Posterior vena cava (tissue), 2 donors: ENCODE data around the gene CCDC28B. TPM values are rescaled to one million over a fixed set of nuclear protein-coding genes. Genes with fewer than 3 reads are reported as not detected.
"Not testable (repeated sequence)": the region's sequence is repeated elsewhere in the genome, so short reads cannot be mapped to it uniquely, and the experiment has no call there.

Experiments used
- DNase-seq: peaks from one replicate; pipeline ENCODE4 v3.0.0-alpha.2; 2020; ENCODE audit warnings: low spot score
- intact Hi-C, 2 donors: fragments of 100-400 bp; cut with DNase I; formaldehyde crosslinking; loops; one replicate each; pipeline versions ENCODE4 v1.14.1 to v1.14.2; 2022 to 2023
- long read RNA-seq, 2 donors: library from polyadenylated mRNA; unstranded; transcript quantifications; one replicate each; pipeline ENCODE4 v2.0.0, GENCODE V29; 2020 to 2021
- total RNA-seq, 2 donors: library from RNA; stranded (reverse); fragmentation: NEBNext Ultra II Directional; extraction: Animal tissue kit (Norgen Biotek cat#: 25700); gene quantifications; one replicate each; pipeline ENCODE4 v1.2.1, GENCODE V29; 2021
- donor health status: DM: yes; HTN: yes; CAD: no.
- donor health status: DM: yes; HTN: yes; CAD: no.

CCDC28B gene
- 1 to 10 TPM; 7.5 to 8.3 TPM for total RNA-seq
- long read RNA-seq, donor 1, partial matches to known transcripts = 0 of 2 reads
- long read RNA-seq, donor 1, other reads (novel, unspliced or antisense) = 1 of 2 reads
- long read RNA-seq, donor 2, transcript CCDC28B-201 (6 exons, 1,089 nt) = major isoform, 6 of 10 reads
- long read RNA-seq, donor 2, partial matches to known transcripts = 2 of 10 reads
- long read RNA-seq, donor 2, other reads (novel, unspliced or antisense) = 2 of 10 reads

DNA sequence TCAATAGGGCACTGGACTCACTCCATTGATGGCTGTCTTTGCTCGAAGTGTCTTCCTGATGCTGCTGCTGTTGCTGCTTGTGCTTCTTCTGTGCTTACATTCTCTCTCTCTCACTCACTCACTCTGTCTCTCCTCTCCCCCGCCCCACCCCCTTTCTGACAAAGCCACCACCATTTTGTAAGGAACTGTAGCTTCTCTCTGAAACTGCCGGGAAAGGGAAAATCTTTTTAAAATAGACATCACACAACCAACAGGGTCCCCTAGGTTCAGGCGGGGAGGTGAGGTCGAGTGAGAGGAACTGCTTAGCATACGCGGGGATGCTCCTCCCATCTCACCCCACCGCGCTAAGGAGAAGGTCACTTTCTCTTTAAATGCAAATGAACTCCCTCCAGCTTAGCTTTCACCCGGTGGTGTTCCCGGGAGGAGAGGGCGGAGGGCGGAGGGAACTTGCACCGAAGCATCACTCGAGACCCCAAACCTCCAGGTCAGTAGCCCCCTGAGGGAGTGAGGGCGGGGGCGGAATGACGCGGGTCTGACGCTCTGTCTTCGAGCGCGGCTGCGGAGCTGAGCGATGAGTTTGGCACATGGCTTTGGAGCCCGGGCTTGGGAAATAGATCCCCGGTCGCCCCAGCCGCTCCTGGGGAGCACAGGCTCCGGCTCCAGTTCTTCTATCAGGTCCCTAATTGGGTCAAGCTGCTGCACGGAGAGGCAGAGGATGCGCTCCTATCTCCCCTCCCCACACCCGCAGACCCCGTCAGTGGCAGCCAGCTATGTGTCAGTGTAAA is at the start of gene CCDC28B:
CCDC28B (plus strand) TSS at position 370 of the 785 bp plus-strand sequence. CDS start 1,341 bp downstream, outside the sequence.
- intact Hi-C loops = no loop called here
- DNase-seq = peak; percentile 94

DNA sequence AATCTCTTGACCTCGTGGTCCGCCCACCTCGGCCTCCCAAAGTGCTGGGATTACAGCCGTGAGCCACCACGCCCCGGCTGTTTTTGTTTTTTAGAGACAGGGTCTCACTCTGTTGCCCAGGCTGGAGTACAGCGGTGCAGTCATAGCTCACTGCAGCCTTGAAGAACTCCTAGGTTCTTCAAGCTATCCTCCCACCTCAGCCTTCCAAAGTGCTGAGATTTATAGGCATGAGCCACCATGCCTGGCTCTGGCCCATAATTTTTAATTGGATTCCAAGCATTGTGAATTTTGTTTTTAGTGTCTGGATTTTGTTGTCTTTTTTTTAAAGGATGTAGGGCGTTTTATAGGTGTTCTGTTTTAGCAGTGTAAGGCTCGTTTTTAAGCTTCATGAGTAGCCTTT is 49.5 kb upstream of the CCDC28B start:
- no peak for DNase-seq
- intact Hi-C loops = no loop called here

DNA sequence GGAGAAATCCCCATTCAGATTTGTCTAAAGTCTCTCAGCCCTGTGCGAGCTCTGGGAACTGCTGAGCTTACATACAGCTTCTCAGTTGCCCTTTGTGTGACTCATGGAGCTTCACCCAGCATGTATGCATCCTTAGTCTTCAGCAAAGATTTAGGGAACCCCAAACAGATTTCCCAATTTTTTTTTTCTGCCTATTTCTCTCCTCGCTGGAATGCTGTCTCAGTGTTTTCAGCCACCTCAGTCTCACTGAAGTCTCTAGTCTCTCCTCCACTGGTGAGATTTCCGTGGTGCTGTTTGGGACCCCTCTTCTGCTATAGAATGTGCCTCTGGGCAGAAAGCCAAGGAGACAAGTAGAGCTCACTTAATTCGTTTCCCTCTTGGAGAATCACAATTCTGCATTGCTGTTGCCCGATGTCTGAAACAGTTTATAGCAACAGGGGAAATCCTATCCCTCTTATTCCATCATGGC is 49.0 kb upstream of the CCDC28B start:
- no peak for DNase-seq
- intact Hi-C loops = no loop called here

DNA sequence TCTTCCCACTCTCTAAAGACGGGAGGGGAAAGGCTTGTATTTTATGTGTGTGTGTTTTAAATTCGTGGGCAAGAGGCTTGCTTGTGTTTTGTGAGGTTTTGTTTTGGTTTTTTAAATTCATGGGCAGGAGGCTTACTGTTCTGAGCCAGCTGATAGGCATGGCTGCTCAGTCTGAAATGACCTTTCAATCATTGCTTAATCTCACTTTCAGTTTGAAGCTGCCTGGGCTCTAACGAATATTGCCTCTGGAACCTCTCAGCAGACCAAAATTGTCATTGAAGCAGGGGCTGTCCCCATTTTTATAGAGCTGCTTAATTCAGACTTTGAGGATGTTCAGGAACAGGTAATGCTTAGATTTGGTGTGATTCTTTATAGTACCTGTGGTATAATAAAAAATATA is 41.2 kb upstream of the CCDC28B start:
- no peak for DNase-seq
- intact Hi-C loops = no loop called here

DNA sequence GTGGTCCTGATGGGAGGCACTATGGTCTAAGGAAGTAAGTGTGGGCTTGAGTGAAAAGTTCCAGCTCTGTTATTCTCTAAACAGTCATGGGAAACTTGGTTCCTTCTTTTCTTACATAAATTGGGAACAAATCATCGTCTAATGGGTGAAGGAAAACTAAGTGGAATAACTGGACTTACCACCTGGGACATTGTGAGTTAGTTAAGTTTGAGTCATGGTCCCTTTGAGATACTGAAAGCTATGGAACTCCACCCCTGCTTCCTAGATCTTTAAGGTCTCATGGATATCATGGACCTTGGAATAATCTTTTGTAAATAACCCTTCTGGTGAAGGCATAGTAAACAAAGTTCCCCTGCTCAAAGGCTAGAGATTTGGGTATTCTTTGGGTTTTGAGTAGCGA is 37.0 kb upstream of the CCDC28B start:
- intact Hi-C loops = no loop called here

DNA sequence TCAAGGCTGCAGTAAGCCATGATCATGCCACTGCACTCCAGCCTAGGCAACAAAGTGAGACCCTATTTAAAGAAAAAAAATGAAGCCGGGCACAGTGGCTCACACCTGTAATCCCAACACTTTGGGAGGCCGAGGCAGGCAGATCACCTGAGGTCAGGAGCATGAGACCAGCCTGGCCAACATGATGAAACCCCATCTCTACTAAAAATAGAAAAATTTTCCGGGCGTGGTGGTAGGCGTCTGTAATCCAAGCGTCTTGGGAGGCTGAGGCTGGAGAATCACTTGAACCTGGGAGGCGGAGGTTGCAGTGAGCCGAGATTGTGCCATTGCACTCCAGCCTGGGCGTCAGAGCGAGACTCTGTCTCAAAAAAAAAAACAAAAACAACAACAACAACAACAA is 34.8 kb upstream of the CCDC28B start:
- intact Hi-C loops, DNase-seq: not testable (repeated sequence)

More for the DNA sequence above, 37.0 kb upstream of the CCDC28B start:
- DNase-seq = no peak

DNA sequence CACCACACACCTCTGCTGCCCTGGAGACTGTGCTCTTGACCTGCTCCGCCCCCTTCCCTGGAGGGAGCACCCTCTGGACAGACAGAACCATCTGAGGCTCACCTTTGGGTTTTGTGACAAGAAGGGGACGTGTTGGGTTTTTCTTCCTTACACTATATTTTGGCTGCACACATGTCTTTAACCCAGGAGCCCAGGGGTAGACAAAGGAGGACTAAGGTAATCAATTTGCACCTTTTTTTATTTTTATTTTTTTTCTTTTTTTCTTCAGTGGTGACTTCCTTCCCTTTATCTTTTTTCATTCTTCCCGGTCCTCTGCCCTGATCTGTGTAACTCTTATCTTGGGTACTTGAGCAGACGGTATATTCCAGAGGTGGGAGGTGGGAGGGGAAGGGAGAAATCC is 29.4 kb upstream of the CCDC28B start:
- no peak for DNase-seq
- intact Hi-C loops = no loop called here

DNA sequence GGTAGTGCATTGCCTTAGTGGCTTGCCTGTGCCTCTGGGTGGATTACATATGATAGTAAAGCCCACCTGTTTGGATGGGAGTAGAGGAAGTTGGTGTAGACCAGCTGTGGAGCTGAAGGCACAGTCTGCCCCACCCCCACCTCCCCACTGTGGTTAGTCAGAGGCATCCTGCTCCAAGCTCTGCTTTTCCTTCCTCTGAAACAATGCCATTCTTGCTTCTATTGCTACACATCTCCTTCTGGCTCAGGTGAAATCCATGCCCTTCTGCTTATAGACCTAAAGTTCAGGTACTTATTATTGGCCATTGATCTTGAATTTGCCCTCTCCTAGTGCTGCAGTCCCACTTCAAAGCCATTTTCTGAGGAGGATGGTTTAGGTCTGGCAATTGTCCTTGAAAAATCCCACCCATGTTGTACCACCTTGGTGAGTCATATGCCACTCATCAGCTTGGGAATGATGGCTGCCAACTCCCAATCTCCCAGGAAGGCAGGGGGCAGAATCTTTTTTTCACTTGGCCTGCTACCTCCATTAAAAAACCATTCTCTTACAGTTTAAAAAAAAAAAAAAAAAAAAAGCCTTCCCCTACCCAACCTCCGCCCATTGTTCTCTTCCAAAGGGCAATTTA is 27.7 kb upstream of the CCDC28B start:
- intact Hi-C loops = no loop called here
- no peak for DNase-seq

DNA sequence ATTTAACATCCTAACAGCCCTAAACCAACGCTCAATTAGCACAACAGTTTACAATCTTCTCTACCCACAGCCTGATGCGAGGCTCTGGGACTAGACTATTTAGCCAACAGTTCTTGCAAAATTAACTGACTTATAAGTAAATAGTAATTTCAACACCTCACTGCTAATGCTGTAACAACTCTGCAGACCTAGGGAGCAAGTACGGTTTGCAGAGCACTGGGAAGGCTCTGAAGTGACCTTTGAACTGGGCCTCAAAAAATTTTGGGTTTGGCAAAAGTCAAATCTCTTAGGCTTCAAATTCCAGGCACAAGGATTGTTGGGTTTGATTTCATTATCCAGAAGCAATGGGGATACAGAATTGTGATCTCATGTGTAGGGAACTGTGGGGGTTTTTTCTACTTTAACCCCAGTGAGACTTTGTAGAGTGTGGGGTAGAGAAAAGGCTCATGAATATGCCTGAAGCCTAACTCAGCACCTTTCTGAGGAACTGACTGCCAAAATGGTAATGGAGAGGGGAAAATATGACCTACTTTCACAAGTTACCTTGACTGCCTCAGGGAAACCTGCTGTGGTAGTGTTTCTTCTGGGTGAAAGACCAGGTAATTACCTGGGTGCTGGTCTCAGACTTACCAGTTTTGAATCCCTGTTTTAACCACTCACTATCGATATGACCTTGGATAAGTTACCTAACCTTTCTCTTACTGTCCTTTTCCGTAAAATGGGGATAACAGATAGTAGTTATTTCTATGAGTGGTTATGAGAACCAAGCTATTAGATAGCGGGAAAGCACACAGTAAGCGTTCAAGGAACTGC is 21.8 kb upstream of the CCDC28B start:
- intact Hi-C loops = no loop called here
- DNase-seq = no peak

DNA sequence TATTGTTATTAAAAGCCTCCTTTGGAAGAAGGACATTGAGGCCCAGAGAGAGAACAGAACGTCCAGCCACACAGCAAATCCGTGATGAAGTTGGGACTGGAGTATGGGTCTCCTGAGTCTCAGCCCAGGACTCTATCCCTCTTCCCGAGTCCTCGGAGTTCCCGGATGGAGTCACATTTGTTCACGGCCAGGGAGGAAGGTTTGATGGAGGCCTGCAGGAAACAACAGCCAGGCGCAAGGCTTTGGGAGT is 21.3 kb upstream of the CCDC28B start:
- no peak for DNase-seq
- intact Hi-C loops = no loop called here

DNA sequence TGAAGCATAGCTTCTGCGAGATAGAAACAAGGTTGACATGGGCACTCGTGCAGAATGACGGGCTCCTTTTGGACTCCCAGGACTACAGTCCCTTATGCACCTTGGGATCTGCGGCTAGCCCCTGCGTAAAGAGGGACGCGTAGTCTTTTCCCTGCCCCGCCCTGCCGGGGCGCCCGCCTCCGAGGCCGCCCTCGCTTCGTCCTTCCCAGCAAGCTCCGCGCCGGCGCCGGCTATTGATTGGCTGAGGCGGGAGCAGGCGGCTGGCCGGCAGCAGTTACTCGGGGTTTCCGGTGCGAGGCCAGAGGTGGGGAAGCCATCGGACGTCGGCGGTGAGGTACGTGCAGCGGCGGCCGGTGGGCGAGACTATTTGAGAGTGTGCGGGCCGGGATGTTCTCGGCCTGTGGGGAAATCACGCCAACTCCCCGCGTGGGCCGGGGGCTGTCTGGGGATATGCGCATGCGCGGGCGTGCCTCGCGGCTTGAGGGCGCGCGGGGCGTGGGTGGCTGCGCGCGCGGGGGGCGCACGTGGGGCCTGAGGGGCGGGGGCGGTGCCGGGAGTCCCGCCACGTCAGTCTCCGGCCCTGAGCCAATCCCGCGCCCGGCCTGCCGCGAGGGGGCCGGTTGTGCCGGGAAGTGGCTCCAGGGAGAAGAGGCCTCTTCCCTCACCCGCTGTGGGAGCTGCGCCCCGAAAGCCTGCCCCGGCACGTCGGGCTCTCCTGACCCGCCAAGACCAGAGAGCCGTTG is 20.8 kb upstream of the CCDC28B start, which contains the start of gene TXLNA:
TXLNA (plus strand) TSS at position 233 of the 743 bp plus-strand sequence. CDS start 671 bp downstream, outside the sequence.
- DNase-seq = peak; percentile 99
- intact Hi-C loops = no loop called here

DNA sequence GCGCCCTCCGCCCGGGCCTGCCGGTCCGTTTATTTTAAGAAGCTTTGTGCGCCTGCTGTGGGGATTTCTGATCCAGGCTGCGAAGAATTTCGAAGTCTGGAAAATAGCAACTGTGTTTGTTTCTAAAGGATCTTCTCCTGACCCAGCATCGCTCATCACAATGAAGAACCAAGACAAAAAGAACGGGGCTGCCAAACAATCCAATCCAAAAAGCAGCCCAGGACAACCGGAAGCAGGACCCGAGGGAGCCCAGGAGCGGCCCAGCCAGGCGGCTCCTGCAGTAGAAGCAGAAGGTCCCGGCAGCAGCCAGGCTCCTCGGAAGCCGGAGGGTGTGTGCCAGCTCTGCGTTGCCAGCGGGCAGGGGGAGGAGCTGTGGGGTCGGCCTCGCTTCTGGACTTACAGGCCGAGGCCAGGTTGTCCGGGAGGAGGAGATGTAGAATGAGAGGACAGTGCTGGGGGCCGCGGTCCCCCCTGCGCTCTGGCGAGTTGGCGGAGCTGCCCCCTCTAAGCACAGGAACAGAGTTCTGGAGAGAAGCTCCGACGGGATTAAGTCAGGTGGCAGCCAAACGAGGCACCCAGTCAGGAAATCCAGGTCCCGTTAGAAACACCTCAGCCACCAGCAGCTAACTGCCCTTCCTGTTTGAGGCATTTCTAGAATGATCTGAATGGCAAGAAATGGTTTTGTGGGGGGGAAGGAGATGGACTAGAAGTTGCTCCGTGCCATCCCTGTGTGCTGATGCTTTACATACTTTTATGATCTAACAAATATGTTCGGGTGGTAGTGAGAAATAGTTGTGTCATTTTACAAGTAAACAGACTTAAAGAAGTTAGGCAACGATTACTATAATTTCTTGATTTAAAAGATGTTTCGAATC is 20.0 kb upstream of the CCDC28B start:
- intact Hi-C loops = no loop called here
- DNase-seq = peak; percentile 87

DNA sequence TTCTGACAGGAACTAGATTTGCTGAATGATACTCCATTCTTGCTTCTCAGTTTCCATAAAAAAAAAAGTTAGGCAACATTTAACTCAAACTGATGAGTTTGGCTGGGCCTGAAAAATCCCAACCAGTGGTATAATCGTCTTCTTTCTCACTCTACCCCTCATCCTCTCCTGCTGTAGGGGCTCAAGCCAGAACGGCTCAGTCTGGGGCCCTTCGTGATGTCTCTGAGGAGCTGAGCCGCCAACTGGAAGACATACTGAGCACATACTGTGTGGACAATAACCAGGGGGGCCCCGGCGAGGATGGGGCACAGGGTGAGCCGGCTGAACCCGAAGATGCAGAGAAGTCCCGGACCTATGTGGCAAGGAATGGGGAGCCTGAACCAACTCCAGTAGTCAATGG is 19.3 kb upstream of the CCDC28B start:
- no peak for DNase-seq
- intact Hi-C loops = no loop called here

DNA sequence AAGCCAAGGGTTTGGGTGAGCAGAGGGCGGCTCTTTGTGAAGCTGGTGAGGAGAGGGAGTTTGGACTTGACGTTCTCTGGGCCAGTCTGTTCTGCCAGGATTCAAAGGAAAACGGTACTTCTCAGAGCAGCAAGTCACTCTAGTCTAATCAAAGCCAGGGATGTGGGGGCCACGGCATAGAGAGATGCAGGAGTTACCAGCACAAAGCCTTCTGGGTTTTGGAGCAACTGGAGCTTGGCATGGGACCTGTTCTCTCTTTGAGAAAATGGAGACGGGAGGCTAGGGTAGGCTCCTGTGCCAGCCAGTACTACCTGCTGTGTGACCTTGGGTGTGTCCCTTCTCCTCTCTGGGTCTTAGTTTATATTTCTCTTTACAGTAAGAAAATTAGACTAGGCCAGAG is 18.8 kb upstream of the CCDC28B start:
- DNase-seq = no peak
- intact Hi-C loops = no loop called here

DNA sequence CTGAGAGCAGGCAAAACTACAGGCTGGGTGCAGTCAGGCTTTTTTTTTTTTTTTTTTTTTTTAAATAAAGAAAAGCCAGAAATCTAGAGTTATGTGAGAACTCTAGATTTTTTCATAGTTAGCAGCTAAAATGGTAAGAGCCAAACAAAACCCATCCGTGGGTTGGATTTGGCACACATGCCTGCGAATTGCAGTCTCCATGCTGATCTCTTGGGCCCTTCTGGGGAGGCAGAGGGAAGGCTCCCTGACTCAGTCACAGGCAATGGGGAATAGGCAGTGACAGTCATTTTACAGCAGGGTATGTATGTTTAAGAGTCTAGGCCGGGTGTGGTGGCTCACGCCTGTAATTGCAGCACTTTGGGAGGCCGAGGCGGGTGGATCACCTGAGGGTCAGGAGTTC is 18.3 kb upstream of the CCDC28B start:
- DNase-seq = no peak

DNA sequence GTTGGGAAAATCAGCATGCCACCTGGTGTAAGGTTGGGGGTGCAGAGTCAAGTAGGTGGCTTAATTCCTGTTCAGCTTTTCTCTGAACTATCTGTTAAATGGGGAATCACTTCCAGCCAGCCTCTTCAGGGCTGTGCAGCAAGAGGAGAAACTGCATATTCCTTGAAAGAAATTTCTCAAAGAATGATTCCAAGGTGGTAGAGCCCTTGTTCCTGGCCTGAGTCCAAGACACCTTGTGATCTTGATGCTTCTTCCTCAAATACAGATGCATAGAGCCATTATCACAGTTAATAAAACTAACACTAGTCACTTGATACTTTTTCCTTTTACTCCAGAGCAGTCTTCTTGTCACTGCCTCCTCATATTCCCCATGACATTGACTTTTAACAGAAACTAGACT is 15.7 kb upstream of the CCDC28B start:
- intact Hi-C loops = no loop called here
- no peak for DNase-seq

More for the DNA sequence above, 18.3 kb upstream of the CCDC28B start:
- intact Hi-C loops = no loop called here

DNA sequence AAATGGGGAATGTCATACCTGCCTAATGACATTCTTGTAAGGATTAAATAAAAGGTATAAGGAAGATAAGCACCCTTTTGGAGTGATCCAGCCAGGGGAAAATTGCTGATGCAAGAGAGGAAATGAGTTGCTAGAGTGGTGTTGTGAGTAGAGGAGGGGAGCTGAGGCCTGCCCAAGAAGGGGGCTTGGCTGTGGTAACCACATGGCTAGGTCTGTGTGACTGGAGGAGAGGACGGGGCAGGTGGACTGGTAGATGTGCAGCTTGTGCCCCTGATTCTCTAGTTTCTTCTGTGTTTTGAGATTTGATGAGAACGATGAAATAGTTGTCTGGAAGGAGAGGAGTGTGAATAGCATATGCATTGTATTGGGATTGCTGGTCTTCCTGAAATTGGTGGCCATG is 14.3 kb upstream of the CCDC28B start:
- intact Hi-C loops = no loop called here
- peak; percentile 10 for DNase-seq

DNA sequence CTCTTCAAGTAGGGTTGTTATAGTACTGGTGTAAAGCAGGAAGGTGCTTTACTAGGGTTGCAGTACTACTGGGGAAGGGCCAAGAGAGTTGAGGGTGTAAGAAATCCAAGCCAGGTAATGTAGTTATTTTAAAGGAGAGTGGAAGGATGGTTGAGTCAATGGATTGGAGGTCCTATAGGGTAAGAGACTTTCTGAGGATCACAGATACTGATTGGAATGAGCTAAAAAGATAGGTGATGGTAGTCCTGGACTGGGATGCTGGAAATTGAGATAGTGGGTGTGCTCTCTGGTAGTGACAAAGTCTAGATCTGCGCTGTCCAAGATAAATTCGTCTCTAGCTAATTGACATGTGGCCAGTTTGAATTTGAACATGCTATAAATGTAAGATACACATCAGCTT is 13.9 kb upstream of the CCDC28B start:
- intact Hi-C loops = no loop called here

More for the DNA sequence above, 13.9 kb upstream of the CCDC28B start:
- no peak for DNase-seq
